Hypothalamus (tissue), 51 donors: ENCODE results near the gene OR4K15.
"Not testable (repeated sequence)": the region's sequence is repeated elsewhere in the genome, so short reads cannot be mapped to it uniquely, and the experiment has no call there.

ENCODE experiments used
- DNase-seq, 51 donors: peaks; one replicate each; lab custom pipeline; 2025; lab: John Stamatoyannopoulos, UW

Gene OR4K15

DNA sequence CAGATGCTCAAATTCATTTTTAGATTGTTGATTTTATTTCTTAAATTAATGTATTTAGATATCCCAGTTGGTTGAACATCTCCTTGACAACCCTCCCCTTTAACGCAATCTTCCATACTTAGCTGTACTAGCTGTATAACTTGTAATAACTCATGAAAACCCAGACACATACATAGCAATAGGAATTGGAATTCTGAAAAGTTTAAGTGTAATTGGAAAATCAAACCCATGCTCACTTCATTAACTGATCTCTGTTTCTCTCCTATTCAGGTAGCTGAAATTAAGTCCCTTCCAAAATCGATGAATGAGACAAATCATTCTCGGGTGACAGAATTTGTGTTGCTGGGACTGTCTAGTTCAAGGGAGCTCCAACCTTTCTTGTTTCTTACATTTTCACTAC is at the start of gene OR4K15:
Gene OR4K15 (plus strand): TSS at position 301 of the 400 bp plus-strand sequence. CDS start 0 bp downstream, at position 301.
- no peak for DNase-seq

DNA sequence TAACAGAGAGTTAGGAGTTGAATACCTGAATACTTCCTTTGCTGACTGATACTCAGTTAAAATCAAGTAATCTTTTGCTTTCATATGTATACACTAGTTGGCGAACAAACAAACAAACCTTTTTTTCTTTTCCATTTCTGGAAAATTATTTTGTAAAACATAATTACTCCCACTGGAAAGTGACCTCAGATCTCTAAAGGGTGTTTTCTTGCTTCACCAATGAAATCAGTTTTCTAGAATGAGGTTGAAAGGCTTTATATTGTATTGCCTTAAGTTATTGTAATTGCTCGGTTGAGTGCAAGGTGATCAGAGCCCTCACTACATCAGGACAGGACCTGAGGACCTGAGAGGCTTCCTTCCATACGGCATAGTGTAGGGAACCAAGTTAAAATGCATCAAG is 44.8 kb upstream of the OR4K15 start, which contains the start of gene OR4K1:
Gene OR4K1 (plus strand): TSS at position 301 of the 400 bp plus-strand sequence. CDS start 4,750 bp downstream, outside the sequence.
- DNase-seq, result no peak

GRCh38 chr14:19941668-19942067 is 33.7 kb upstream of the OR4K15 start:
- no peak for DNase-seq

- DNase-seq, result no peak
Observed at GRCh38 chr14:19947413-19948090, 27.8 kb upstream of the OR4K15 start.

DNA sequence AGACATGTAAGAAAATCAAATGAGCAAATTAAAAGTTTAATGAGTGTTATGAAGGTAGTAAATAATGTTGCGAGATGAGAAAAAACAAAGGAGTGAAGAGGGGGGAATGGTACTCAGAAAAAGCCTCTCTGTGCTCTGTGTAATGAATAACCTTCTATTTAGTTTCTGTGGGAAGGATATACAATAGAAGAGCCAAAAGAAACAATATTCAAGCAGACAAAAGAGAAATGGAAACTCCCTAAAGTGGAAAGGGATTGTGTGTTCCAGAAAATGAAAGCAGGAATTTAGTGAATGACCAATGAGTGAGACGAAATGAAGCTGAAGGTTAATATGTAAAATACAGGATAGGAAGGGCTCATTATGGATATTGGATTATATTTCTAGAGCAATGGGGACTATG is 26.2 kb upstream of the OR4K15 start:
- no peak for DNase-seq

GRCh38 chr14:19969735-19970134 is 5.7 kb upstream of the OR4K15 start:
- not testable (repeated sequence) for DNase-seq

DNA sequence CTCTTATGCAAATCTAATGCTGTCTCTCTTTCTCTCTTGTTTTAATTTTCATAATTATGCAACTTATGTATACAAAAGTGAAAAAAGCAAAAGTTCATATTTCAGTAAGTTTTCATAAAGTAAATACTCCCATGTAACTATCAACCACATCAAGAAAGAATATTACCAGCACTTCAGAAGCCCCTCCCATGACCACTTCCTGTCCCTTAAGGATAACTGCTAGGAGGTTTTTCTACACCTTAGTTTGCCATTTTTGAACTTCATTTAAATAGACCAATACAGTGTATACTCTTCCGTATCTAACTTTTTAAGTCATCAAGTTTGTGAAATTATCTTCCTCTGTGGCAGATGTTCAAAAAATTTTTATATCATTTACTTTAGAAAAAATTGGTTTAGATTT is 547 bp upstream of the OR4K15 start:
- DNase-seq, result no peak

DNA sequence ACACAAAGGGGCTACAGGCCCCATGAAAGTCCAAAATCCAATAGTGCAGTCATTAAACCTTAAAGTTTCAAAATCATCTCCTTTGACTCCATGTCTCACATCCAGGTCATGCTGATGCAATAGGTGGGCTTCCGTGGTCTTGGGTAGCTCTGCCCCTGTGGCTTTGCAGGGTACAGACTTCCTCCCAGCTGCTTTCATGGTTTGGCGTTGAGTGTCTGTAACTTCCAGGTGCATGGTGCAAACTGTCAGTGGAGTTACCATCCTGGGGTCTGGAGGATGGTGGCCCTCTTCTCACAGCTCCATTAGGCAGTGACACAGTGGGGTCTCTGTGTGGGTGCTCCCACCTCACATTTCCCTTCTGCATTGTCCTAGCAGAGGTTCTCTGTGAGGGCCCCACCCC is 18.0 kb downstream of the OR4K15 start:
- DNase-seq, result no peak

GRCh38 chr14:20001863-20002262 is 26.5 kb downstream of the OR4K15 start, which contains the start of gene OR4Q2:
OR4Q2 (plus strand) TSS chr14:20002163.
- DNase-seq, result no peak

DNA sequence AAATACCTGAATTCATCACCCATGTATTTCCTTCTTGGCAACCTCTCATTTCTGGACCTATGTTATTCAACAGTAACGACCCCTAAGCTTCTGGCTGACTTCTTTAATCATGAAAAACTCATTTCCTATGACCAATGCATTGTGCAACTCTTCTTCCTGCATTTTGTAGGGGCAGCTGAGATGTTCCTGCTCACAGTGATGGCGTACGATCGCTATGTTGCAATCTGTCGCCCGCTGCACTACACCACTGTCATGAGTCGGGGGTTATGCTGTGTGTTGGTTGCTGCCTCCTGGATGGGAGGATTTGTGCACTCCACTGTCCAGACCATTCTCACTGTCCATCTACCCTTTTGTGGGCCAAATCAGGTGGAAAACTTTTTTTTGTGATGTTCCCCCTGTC is 26.9 kb downstream of the OR4K15 start:
- DNase-seq, result no peak

- no peak for DNase-seq
Observed at GRCh38 chr14:20008156-20008555, 32.8 kb downstream of the OR4K15 start.

DNA sequence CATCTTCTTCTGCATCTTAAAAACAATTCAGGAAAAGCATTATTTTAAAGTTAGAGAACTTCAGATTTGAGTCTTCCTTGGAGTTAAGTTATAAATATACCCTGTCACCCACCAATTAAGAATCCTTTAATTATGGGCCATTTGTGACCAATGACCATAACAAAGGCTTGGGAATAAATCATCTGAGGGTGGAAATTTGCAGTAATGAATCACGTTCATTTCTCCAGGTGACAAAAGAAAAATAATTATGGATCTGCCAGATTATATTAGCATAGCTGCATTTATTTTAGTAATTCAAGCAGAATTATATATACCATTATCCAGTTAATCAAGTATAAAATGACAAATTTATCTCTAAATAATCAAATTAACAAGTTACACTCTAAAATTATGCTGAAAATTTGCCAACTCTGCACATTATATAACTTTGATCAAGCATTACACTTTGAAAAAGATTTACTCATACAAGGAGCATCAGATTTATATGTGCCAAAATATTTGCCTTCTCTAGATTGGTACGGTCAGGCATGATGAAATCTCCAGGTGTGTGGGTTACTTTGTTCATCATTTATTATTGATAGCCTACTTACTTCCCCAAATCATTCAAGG is 44.0 kb downstream of the OR4K15 start, which contains the start of gene OR4K14:
Gene OR4K14 (minus strand): TSS at position 51 of the 609 bp plus-strand sequence. CDS start 4,114 bp downstream, outside the sequence.
- no peak for DNase-seq
